ENCODE measurements around the gene PRM2. TPM values are rescaled to one million over a fixed set of nuclear protein-coding genes. Genes with fewer than 3 reads are reported as not detected.

Gene PRM2
- total RNA-seq, 1 experiment from 2014 or later, result not detected

DNA sequence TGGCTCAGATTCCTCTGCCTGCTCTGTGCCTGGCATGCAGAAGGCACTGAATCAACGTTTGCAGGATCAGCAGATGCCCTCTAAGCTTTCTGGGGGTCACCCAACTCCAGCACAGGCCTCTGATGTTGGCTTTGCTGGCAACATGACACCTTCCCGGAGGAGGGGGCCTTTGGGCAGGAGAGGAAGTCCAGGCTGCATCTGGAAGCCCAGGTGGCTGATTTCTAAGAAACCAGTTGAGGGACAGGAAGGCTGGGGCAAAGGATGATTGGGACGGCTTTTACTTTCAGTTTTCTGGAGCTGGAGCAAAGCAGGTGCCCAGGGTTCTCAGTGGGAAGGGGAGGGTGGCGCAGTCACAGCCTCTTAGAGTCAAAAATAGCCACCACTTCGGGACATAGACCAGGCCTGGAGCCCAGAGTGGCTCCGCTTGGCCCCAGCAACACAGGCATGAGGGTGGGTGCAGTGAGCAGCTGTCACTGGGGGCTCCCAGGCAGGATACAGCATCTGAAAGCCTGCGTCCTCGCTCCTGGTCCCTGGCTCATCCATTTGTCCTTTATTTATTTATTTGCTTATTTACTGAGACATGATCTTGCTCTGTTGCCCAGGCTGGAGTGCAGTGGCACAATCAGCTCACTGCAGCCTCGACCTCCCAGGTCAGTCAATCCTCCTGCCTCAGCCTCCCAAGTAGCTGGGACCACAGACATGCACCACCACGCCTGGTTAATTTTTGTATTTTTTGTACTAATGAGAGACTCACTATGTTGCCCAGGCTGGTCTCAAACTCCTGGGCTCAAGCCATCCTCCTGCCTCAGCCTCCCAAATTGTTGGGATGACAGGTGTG lies 35.4 kb downstream of the PRM2 start:
- Histone ChIP-seq H3K9me3 (replicated peaks) (no peaks in the 10 kb centered on the region), H3K36me3 (no peaks in the 10 kb centered on the region), H3K4me1 (no peaks in the 10 kb centered on the region; the same call in 1 of the 2 replicates), H3K27me3 (no peaks in the 10 kb centered on the region), H3K4me3 (no peak overlapping the region), H3K27ac (no peak overlapping the region)
- DNase-seq, result peak in 1 of 2 experiments; percentile 34

DNA sequence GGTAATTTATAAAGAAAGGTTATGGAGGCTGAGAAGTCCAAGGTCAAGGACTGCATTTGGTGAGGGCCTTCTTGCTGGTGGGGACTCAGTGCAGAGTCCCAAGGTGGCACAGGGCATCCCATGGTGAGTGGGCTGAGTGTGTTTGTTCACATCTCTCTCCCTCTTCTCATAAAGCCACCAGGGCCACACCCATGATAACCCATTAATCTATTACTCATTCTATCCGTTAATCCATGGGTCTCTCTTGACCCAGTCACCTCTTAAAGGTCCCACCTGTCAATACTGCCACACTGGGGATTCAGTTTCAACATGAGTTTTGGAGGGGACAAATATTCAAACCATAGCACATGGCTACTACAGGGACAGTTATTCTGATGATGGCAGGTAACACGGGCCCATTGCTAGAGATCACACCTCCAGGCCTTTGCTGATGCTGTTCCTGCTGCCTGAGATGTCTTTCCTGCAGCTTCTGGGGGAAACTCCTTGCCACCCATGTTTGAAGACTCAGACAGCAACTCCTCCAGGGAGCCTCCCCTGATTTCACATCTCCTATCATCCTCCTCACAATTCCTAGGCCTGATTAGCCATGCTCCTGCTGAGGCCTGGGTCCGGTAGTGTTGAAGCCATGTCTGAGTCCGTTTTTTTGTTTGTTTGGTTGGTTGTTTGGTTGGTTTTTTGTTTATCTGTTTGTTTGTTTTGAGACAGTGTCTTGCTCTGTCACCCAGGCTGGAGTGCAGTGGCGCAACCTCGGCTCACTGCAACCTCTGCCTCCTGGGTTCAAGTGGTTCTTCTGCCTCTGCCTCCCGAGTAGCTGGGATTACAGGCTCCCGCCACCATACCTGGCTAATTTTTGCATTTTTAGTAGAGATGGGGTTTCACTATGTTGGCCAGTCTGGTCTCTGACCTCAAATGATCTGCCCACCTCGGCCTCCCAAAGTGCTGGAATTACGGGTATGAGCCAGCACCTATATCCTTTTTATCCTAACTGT lies 36.3 kb downstream of the PRM2 start:
- DNase-seq, result no peak
- H3K9me3 ChIP-seq (replicated peaks), result no peaks in the 10 kb centered on the region
- H3K27me3 ChIP-seq, result no peaks in the 10 kb centered on the region
- H3K4me1 ChIP-seq, result no peaks in the 10 kb centered on the region; the same call in 1 of the 2 replicates
- no peaks in the 10 kb centered on the region for H3K36me3 ChIP-seq
- no peak overlapping the region for H3K4me3 ChIP-seq
- H3K27ac ChIP-seq, result no peak overlapping the region

DNA sequence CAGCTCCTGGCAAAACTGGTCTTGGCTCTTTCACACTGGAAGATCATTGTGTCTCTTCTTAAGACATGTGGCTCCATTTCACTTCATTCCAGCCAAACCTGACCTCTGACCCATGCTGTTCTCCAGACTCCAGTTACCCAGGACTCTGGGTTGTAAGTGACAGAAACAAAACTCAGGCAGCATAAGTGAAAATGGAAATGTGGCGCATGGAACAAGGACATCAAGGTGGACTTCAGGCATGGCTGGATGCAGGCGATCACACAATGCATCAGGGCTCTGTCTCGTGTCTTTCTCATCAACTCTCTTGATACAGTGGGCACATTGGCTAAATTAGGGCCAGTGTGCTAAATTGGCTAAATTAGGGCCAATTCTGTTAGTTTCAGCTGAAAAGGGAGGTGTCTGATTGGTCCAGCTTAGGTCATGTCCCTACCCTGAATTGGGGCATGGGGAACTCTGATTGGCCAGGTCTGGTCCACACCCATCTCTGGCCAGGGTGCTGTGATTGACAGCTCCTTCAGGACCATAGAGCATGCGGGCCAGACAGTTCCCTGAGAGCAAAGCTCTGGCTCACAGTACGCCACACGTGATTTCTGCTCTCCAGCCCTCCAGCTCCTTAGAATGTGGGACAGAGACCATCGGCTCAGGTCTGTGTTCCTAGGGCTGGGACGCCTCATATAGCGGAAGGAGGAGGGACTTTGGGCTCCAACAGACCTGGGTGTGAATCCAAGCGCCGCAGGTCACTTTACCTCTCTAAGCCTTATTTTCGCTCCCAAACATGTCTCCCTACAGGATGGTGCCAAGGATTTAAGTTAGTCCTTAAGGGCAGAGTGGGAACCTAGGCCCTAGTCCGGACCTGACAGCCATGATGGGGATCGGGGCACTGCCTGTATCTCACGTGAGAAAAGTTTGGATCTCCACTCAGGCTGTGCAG lies 37.7 kb downstream of the PRM2 start:
- no peaks in the 10 kb centered on the region for H3K36me3 ChIP-seq
- no peaks in the 10 kb centered on the region for H3K27me3 ChIP-seq
- DNase-seq, result no peak
- no peaks in the 10 kb centered on the region for H3K9me3 ChIP-seq (replicated peaks)
- H3K4me3 ChIP-seq, result no peak overlapping the region
- H3K27ac ChIP-seq, result no peak overlapping the region
- H3K4me1 ChIP-seq, result no peaks in the 10 kb centered on the region; the same call in 1 of the 2 replicates

DNA sequence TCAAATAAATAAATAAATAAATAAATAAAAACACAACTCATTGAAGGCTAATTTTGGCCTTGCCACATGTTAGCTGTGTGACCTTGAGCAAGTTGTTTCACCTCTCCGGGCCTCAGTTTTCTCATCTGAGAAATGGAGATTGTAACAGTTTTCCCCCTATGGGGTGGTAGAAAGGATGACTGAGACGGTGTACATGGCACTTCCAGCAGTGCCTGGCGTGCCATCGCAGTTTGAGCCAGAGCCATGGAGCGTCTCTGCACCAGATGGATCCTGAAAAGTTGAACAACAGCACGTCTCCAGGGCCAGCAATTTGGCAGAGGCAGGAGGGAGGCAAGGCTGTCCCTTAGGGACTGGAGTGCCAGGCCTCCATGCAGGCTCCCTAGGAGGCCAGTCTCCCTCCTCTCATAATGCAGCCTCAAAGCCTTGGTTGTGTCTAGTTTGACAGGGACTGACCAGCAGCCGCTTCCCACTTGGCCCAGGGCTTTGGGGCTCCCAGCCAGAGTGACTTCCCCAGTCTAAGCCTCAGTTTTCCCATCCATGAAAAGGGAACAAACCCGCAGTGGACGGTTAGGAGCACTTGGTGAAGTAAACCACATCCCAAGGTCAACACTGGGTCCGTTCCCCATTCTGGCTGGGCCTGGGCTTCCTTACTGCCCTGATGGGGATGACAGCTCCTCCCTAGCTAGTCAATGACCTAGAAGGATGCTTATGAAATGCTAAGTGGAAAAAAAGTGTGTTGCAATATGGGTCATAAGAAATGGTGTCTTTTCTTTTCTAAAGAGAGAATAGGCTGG lies 39.6 kb downstream of the PRM2 start:
- Histone ChIP-seq H3K9me3 (replicated peaks) (no peaks in the 10 kb centered on the region), H3K4me1 (no peaks in the 10 kb centered on the region; the same call in 1 of the 2 replicates), H3K27ac (no peak overlapping the region), H3K4me3 (no peak overlapping the region), H3K27me3 (no peaks in the 10 kb centered on the region), H3K36me3 (no peaks in the 10 kb centered on the region)
- DNase-seq, result no peak

DNA sequence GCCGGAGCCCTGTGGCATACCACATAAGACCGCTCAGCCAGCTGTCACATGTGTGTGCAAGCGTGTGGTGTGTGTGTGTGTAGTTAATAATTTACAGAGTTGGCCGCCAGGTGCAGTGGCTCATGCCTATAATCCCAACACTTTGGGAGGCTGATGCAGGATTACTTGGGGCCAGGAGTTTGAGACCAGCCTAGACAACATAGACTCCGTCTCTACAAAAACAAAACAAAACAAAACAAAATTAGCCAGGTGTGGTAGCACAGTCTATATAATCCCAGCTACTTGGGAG lies 40.6 kb downstream of the PRM2 start:
- DNase-seq, result no peak

DNA sequence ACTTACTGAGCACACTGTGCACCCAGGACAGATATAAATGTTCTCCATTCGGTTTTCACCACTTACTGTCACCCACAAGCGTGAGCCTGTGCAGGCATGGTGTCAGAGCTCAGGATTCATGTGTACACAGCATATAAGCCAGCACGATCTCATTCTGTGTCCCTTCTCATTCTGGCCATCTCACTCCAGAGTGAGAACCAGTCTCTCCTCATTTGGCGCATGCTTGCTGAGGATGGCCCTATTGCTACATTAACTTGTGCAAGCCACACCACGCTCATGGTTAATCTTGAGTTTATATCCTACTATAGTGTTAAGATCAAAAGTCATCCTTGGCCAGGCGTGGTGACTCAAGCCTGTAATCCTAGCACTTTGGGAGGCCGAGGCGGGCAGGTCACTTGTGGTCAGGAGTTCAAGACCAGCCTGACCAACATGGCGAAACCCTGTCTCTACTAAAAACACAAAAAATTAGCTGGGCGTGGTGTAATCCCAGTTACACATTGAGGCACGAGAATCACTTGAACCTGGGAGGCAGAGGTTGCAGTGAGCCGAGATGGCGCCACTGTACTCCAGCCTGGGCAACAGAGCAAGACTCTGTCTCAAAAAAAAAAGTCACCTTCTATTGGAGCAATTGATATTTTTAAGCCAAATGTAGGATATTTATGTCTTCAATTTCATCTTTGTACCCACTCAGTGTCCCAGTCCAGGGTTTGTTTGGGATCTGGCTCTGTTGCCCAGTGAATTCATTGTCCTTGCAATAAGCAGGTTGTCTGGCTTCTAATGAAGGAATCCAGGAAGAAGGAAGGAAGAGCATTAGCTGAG lies 41.2 kb downstream of the PRM2 start:
- Histone ChIP-seq H3K4me3 (no peak overlapping the region), H3K27me3 (no peaks in the 10 kb centered on the region), H3K4me1 (no peaks in the 10 kb centered on the region), H3K9me3 (replicated peaks) (no peaks in the 10 kb centered on the region), H3K27ac (no peak overlapping the region), H3K36me3 (no peaks in the 10 kb centered on the region)
- no peak for DNase-seq

More for the DNA sequence above, 40.6 kb downstream of the PRM2 start:
- no peak overlapping the region for H3K27ac ChIP-seq
- no peak overlapping the region for H3K4me3 ChIP-seq
- no peaks in the 10 kb centered on the region for H3K36me3 ChIP-seq
- H3K27me3 ChIP-seq, result no peaks in the 10 kb centered on the region
- H3K4me1 ChIP-seq, result no peaks in the 10 kb centered on the region
- no peaks in the 10 kb centered on the region for H3K9me3 ChIP-seq (replicated peaks)

DNA sequence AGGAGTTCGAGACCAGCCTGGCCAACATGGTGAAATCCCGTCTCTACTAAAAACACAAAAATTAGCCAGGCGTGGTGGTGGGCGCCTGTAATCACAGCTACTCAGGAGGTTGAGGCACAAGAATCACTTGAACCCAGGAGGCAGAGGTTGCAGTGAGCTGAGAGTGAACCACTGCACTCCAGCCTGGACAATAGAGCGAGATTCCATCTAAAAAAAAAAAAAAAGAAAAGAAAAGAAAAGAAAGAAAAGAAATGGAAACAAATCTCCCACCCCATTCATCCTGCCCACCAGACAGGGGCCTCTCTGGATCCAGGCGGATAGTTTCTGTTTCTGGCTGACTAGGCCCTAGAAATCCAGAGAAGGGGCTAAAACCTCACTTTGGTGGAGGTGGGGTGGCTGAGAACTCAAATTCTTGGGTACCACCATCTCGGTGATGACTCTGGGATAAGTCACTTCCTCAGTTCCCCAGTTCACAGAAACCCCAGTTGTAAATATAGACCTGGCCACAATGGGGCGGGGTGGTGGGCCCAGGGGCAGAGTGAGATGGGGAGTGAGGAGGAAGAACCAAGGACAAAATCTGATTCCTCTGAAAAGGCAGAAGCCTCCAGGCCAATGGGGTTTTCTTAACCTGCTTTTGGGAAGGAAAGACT lies 42.4 kb downstream of the PRM2 start:
- H3K27ac ChIP-seq, result no peak overlapping the region
- no peaks in the 10 kb centered on the region for H3K9me3 ChIP-seq (replicated peaks)
- DNase-seq, result no peak
- no peaks in the 10 kb centered on the region for H3K4me1 ChIP-seq
- no peaks in the 10 kb centered on the region for H3K27me3 ChIP-seq
- no peaks in the 10 kb centered on the region for H3K36me3 ChIP-seq
- H3K4me3 ChIP-seq, result no peak overlapping the region

DNA sequence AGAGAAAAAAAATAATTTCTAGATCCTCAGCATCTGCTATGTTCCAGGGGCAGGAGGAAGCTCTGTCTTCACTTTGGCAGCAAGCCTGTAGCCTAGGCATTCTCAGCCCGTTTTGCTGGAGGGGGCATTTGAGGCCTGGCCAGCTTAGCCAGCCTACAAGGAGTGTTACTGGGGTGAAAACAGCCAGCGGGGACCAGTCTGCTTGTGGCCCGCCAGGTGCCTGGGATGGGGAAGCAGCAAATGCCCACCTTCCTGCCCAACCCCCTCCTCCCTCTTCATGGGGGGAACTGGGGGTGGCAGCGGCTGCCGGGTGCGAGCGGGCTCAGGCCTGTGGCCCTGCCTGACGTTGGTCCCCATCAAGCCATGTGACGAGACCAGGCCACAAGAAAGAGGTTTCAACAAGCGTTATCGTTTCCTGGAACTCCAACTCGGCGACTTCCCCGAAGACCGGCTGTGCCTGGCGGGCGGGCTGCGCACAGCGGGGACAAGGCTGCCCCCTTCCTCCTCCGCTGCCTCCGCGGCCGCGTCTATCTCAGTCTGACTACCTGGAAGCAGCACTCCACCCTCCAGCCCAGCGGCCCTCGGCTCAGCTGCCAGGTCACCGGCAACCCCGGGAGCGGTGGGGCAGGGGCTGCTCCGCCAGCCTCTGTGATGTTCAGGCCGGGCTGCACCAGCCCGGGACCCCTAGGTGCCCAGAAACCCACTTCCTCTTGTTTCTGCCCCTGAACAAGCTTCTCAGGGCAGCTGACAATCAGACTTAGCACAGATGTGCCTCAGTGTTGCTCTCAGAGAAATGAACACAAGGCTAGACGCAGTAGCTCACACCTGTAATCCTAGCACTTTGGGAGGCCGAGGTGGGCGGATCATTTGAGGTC lies 43.2 kb downstream of the PRM2 start:
- no peak for DNase-seq
- H3K4me1 ChIP-seq, result no peaks in the 10 kb centered on the region
- no peaks in the 10 kb centered on the region for H3K9me3 ChIP-seq (replicated peaks)
- no peak overlapping the region for H3K27ac ChIP-seq
- H3K27me3 ChIP-seq, result no peaks in the 10 kb centered on the region
- no peak overlapping the region for H3K4me3 ChIP-seq
- no peaks in the 10 kb centered on the region for H3K36me3 ChIP-seq

DNA sequence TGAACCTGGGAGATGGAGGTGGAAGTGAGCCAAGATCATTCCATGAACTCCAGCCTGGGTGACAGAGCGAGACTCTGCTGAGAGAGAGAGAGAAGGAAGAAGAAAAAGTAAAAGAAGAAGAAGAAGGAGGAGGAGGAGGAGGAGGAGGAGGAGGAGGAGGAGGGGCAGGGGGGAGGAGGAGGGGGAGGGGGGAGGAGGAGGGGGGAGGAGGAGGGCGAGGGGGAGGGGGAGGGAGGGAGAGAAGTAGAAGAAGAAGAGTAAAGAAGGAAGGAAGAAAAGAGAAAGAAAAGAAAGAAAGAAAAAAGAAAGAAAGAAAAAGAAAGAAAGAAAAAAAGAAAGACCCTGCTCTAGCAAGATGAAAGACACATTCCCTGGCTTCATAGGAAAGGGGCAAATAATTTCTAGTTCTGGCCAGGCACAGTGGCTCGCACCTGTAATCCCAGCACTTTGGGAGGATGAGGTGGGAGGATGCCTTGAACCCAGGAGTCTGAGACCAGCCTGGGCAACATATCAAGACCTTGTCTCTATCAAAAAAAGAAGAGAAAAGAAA lies 43.9 kb downstream of the PRM2 start:
- Histone ChIP-seq H3K4me1 (no peaks in the 10 kb centered on the region), H3K27ac (no peak overlapping the region), H3K27me3 (no peaks in the 10 kb centered on the region), H3K9me3 (replicated peaks) (no peaks in the 10 kb centered on the region), H3K4me3 (no peak overlapping the region), H3K36me3 (no peaks in the 10 kb centered on the region)
- no peak for DNase-seq

DNA sequence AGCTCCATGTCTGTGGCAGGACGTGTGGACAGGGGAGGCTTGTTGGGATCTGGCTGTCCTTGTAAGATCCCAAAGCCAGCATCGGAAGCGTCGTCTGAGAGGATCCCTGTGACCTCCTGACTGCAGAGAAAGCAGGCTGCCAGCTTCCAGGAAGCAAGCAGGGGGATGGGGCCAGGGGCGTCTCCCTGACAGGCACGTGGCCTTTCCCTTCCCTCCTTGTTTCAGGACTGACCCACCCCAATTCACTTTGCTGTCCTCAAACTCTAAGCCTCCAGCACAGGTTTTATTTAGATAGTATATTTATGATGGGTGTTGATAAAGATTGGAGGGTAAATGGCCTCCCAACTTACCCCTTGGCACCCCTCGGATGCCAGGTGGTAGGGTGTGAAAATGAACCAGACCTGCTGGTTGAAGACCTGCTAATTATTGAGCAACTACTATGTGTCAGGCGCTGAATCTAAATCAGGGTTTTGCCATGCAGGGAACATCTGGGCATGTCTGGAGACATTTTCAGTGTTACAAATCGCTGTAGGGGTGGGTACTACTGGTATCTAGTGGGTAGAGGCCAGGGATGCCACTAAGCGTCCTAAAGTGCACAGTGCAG lies 44.8 kb downstream of the PRM2 start:
- H3K9me3 ChIP-seq (replicated peaks), result no peaks in the 10 kb centered on the region
- H3K27me3 ChIP-seq, result no peaks in the 10 kb centered on the region
- DNase-seq, result no peak
- H3K27ac ChIP-seq, result no peak overlapping the region
- H3K4me1 ChIP-seq, result no peaks in the 10 kb centered on the region
- H3K36me3 ChIP-seq, result no peaks in the 10 kb centered on the region
- H3K4me3 ChIP-seq, result no peak overlapping the region

DNA sequence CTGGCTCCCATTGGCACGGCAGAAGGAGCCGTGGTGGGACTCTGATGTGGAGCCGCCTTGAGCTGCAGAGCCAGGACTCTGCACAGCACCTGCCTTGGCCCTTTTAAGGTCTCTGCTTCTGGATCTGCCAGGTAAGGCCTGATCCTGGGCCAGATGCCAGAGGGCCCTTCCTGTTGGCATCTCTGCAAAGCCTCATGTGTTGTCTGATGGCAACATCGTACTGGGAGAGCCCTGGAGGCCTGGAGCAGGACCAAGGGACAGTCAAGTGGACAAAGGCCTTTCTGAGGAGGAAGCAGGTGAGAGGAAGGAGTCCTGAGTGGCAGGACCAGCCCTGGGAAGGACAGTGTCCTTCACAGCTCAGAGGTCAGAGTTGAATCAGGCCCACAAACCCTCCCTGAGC lies 46.4 kb downstream of the PRM2 start:
- no peaks in the 10 kb centered on the region for H3K4me1 ChIP-seq
- H3K4me3 ChIP-seq, result no peak overlapping the region
- H3K27me3 ChIP-seq, result no peaks in the 10 kb centered on the region
- no peaks in the 10 kb centered on the region for H3K36me3 ChIP-seq
- DNase-seq, result no peak
- H3K27ac ChIP-seq, result no peak overlapping the region
- H3K9me3 ChIP-seq (replicated peaks), result no peaks in the 10 kb centered on the region

Data from SJCRH30 (cell line).